ENCODE measurements around the gene SPATA20.

DNA sequence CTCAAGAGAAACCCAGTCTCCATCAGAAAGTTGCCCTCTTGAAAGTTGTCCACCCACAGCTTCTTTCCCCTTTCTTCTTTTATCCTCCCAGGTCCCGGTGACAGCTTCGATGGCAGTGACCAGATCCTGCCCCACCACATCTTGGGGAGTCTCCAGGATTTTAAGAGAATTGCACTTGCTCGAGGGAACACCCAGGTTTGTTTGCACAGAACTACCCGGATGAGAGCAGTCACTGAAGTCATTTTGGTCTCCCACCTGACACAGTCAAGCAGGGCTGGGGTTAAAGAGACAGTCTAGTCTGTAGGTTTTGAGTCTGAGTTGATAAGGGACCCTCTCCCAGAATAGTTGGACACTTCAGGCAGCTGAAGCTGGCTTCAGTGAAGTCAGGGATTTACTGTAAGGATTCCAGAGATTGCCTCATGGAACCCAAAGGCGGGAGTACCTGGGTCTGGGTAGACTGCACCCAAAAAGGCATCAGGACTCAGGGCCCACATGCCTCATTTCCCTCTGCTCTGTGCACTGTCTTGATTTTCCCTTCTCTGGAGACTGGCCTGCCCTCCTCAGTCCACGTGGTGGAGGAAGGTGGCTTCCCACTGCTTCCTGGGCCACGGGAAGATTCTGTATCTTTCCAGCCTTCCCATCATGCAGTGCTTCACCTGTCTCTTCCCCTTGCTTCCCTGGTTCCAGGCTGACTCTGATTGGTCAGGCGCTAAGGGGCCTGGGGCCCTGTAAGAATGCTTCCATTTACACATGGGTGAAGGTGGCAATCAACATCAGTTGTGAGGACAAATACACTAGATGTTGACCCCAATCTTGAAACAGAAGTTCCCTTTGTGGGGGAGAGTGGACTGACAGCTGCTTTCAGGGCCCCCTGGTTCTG is 29.2 kb upstream of the SPATA20 start:
- TF ChIP-seq, protein P1, sequence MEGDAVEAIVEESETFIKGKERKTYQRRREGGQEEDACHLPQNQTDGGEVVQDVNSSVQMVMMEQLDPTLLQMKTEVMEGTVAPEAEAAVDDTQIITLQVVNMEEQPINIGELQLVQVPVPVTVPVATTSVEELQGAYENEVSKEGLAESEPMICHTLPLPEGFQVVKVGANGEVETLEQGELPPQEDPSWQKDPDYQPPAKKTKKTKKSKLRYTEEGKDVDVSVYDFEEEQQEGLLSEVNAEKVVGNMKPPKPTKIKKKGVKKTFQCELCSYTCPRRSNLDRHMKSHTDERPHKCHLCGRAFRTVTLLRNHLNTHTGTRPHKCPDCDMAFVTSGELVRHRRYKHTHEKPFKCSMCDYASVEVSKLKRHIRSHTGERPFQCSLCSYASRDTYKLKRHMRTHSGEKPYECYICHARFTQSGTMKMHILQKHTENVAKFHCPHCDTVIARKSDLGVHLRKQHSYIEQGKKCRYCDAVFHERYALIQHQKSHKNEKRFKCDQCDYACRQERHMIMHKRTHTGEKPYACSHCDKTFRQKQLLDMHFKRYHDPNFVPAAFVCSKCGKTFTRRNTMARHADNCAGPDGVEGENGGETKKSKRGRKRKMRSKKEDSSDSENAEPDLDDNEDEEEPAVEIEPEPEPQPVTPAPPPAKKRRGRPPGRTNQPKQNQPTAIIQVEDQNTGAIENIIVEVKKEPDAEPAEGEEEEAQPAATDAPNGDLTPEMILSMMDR (IDR thresholded peaks at IDR 0.05; ENCODE audit: low read depth, low read length): no peak
- TF ChIP-seq EZH2phosphoT487 (IDR thresholded peaks at IDR 0.05; ENCODE audit: low read depth): no peak

Data from OCI-LY3 (cell line).